Measurements from ENCODE around the gene FOXB2. TPM values are rescaled to one million over a fixed set of nuclear protein-coding genes. Genes with fewer than 3 reads are reported as not detected.

The FOXB2 gene
- total RNA-seq, 6 experiments from 2014 or later: not detected

DNA sequence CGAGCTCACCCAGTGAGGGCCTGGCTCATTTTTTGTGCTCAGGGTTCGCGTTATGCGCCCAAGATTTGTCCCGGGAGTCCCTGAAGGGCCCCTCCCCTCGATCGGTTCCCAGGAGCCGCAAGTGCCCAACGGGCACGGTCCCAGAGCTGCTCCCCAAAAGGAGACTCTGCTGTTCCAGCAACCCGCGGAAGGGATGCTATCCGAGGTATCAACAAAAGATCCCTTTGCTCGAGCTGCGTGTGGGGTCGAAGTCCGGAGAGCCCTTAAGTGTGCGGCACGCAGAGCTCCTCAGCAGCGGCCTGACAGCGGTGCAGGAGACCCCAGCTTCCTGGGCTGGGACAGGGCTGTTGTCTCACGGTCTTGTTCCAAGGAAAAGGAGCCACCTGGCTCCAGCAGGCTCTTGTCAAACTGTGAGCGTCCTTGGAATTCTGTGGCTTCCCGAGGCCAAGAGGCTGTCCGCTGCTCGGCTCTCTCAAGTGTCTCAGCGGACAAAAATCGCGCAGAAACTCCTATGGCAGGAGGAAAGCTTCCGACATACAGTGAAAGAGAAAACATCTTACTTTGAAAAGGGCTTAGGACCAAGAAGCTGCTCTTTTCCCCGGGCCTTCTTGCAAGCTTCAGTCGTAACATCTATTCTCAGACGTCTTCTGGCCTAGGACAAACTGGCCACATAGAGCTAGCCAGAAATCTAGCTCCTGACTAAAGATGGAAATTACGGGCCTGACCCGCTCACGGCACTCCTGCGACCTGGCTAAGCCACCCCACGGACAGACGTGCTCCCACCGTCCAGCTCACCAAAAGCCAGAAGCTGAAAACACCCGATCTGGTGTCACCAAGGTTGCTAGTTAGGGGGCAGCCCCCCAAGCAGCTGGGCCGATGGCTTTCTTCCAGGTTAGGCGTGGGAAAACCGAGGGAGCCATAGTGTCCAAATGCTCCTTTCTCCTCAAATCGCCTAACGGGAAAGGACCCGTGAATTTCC lies 2.6 kb upstream of the FOXB2 start:
- TF ChIP-seq, protein P1, sequence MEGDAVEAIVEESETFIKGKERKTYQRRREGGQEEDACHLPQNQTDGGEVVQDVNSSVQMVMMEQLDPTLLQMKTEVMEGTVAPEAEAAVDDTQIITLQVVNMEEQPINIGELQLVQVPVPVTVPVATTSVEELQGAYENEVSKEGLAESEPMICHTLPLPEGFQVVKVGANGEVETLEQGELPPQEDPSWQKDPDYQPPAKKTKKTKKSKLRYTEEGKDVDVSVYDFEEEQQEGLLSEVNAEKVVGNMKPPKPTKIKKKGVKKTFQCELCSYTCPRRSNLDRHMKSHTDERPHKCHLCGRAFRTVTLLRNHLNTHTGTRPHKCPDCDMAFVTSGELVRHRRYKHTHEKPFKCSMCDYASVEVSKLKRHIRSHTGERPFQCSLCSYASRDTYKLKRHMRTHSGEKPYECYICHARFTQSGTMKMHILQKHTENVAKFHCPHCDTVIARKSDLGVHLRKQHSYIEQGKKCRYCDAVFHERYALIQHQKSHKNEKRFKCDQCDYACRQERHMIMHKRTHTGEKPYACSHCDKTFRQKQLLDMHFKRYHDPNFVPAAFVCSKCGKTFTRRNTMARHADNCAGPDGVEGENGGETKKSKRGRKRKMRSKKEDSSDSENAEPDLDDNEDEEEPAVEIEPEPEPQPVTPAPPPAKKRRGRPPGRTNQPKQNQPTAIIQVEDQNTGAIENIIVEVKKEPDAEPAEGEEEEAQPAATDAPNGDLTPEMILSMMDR (IDR thresholded peaks at IDR 0.05): no peak
- Mint-ChIP-seq H3K4me3 (no peak overlapping the region), H3K4me1 (ENCODE audit: low read depth) (peaks cover 11% of the 10 kb centered on the region), H3K27me3 (ENCODE audit: insufficient read depth) (peaks cover 77% of the 10 kb centered on the region), H3K27ac (no peak overlapping the region), H3K36me3 (ENCODE audit: low read depth) (no peaks in the 10 kb centered on the region), H3K9me3 (peaks cover 4% of the 10 kb centered on the region; the same call in 1 of the 2 replicates)
- DNase-seq: no peak

DNA sequence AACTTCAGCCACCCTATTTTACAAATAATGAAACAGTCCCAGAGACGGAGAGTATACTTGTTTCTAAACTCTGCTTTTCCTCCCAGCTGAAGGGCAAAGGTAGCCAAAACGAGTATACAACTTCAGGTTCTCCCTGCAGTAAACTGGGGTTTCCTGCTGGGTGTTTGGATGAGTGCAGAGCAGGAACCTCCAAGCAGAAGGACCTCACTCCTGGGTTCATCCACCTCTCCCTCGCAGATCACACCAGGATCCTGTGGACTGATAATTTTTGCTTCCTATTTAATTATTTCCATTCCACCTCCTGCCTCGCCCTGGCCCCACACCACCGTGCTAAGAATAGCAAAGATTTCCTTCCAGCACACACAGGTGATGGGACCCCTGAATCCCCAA lies 2.0 kb upstream of the FOXB2 start:
- no peak for DNase-seq
- H3K9me3 Mint-ChIP-seq: peaks cover 4% of the 10 kb centered on the region; the same call in 1 of the 2 replicates
- no peak overlapping the region for H3K27ac Mint-ChIP-seq
- peaks cover 82% of the 10 kb centered on the region for H3K27me3 Mint-ChIP-seq (ENCODE audit: insufficient read depth)
- H3K4me3 Mint-ChIP-seq: no peak overlapping the region
- no peaks in the 10 kb centered on the region for H3K36me3 Mint-ChIP-seq (ENCODE audit: low read depth)
- peaks cover 11% of the 10 kb centered on the region for H3K4me1 Mint-ChIP-seq (ENCODE audit: low read depth)
- TF ChIP-seq, protein P1 (IDR thresholded peaks at IDR 0.05): no peak

DNA sequence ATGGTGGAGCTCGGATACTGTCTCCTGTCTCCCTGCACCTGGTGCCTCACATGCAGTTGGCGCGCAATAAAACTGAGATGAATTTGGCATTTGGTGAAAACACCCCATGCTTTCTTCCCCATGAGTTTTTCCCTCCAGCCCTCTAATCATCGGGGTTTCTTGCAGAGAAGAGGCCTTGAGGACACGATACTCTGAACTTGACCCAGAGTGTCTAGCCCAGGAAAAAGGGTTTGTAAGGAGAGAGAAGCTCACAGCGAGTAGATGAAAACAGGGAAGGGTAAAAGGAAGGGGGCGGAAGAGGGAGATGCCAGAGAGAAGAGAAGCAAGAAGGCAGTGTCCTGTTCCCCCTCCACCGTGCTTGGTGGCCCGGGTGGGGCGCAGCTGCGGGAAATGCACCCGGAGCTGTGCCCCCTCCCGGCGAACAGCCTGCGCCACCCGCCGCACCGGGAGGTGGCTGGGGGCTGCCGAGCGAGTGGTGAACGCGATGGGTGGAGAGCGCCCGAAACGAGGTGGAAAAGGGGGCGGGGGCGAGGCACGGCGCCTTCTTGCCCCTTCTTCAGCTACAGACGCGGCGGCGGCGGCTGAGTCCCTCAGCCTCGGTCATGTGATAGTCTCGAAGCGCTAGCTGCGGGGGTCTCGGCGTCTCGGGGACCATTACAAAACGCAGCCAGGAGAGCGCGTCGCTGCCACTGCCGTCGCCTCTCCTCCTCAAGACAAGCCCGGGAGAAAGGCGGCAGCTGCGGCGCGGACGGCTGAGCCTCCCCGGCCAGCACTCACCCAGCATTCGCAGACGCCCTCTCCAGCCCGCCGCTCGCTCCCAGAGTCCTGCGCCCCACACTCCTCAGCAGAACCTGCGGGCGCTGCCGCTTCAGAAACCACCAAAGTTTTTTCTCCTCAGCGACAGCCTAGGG lies 1.1 kb upstream of the FOXB2 start:
- Mint-ChIP-seq H3K27me3 (ENCODE audit: insufficient read depth) (peaks cover 86% of the 10 kb centered on the region), H3K36me3 (ENCODE audit: low read depth) (no peaks in the 10 kb centered on the region), H3K4me3 (no peak overlapping the region; the same call in 1 of the 2 replicates), H3K4me1 (ENCODE audit: low read depth) (peaks cover 11% of the 10 kb centered on the region), H3K9me3 (peaks cover 4% of the 10 kb centered on the region; the same call in 1 of the 2 replicates), H3K27ac (no peak overlapping the region)
- TF ChIP-seq, protein P1 (IDR thresholded peaks at IDR 0.05): no peak
- no peak for DNase-seq

DNA sequence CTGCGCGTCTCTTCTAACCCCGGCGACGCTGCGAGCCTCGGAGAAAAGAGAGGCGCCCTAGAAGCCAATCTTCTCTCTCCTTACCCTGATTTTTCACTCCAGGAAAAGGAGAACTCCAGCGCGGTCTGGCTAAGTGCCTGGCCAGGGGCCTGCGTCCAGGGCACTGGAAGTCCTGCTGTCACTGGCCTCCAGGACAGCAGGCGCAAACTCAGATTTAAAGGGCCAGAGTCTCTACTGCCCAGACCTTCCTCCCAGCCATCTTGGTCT lies 553 bp upstream of the FOXB2 start:
- peaks cover 11% of the 10 kb centered on the region for H3K4me1 Mint-ChIP-seq (ENCODE audit: low read depth)
- peaks cover 4% of the 10 kb centered on the region; the same call in 1 of the 2 replicates for H3K9me3 Mint-ChIP-seq
- H3K36me3 Mint-ChIP-seq (ENCODE audit: low read depth): no peaks in the 10 kb centered on the region
- no peak for DNase-seq
- H3K27ac Mint-ChIP-seq: no peak overlapping the region
- TF ChIP-seq, protein P1 (IDR thresholded peaks at IDR 0.05): no peak
- peaks cover 86% of the 10 kb centered on the region for H3K27me3 Mint-ChIP-seq (ENCODE audit: insufficient read depth)
- H3K4me3 Mint-ChIP-seq: no peak overlapping the region; the same call in 1 of the 2 replicates

DNA sequence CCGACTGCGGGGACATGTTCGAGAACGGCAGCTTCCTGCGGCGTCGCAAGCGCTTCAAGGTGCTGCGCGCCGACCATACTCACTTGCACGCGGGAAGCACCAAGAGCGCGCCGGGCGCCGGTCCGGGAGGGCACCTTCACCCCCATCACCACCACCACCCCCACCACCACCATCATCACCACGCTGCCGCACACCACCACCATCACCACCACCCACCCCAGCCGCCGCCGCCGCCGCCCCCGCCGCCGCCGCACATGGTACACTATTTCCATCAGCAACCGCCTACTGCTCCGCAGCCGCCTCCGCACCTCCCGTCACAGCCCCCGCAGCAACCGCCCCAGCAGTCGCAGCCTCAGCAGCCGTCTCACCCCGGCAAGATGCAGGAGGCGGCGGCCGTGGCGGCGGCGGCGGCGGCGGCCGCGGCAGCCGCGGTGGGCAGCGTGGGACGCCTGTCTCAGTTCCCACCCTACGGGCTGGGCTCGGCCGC lies 514 bp downstream of the FOXB2 start:
- no peak overlapping the region for H3K27ac Mint-ChIP-seq
- no peak overlapping the region for H3K4me3 Mint-ChIP-seq
- peaks cover 11% of the 10 kb centered on the region for H3K4me1 Mint-ChIP-seq (ENCODE audit: low read depth)
- no peak for DNase-seq
- peaks cover 76% of the 10 kb centered on the region for H3K27me3 Mint-ChIP-seq (ENCODE audit: insufficient read depth)
- H3K9me3 Mint-ChIP-seq: peaks cover 4% of the 10 kb centered on the region; the same call in 1 of the 2 replicates
- TF ChIP-seq, protein P1 (IDR thresholded peaks at IDR 0.05): no peak
- H3K36me3 Mint-ChIP-seq (ENCODE audit: low read depth): no peaks in the 10 kb centered on the region

Data from HFFc6 (cell line).